Measurements from ENCODE around the gene SPDYE3. TPM values are rescaled to one million over a fixed set of nuclear protein-coding genes. Genes with fewer than 3 reads are reported as not detected.
"Not testable (repeated sequence)": the region's sequence is repeated elsewhere in the genome, so short reads cannot be mapped to it uniquely, and the experiment has no call there.

The SPDYE3 gene, protein sequence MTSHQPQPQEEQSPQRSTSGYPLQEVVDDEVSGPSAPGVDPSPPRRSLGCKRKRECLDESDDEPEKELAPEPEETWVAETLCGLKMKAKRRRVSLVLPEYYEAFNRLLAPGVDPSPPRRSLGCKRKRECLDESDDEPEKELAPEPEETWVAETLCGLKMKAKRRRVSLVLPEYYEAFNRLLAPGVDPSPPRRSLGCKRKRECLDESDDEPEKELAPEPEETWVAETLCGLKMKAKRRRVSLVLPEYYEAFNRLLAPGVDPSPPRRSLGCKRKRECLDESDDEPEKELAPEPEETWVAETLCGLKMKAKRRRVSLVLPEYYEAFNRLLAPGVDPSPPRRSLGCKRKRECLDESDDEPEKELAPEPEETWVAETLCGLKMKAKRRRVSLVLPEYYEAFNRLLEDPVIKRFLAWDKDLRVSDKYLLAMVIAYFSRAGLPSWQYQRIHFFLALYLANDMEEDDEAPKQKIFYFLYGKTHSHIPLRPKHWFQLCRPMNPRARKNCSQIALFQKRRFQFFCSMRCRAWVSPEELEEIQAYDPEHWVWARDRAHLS
- not detected in 2 replicates for total RNA-seq

DNA sequence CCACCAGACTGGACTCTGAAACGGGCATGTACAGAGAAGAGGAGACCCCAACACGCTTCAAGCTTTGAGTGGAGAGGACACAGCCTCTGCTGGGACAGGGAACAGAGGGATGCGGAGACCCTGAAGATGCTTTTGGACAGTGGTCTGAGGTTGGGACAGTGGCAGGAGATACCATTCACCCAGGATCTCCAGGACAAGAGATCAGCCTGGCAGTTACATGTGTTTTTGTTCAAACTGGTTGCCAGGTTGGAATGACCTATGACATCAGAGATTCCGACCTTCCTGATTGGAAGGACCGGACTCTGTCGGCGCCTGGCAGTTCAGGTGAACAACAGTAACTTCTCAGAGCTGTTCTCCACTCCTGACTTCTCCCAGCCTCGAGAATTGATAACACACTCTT is at the start of gene SPDYE3:
SPDYE3 (plus strand) TSS at position 301 of the 400 bp plus-strand sequence. CDS start 184 bp downstream, outside the sequence.
- H3K9me3 Mint-ChIP-seq; H3K27me3 Mint-ChIP-seq (ENCODE audit: low read depth); DNase-seq (ENCODE audit: low spot score); H3K27ac Mint-ChIP-seq; H3K36me3 Mint-ChIP-seq (ENCODE audit: low read depth); H3K4me1 Mint-ChIP-seq (ENCODE audit: low read depth); intact Hi-C loops (cut with micrococcal nuclease); H3K4me3 Mint-ChIP-seq (ENCODE audit: low read depth): not testable (repeated sequence)

DNA sequence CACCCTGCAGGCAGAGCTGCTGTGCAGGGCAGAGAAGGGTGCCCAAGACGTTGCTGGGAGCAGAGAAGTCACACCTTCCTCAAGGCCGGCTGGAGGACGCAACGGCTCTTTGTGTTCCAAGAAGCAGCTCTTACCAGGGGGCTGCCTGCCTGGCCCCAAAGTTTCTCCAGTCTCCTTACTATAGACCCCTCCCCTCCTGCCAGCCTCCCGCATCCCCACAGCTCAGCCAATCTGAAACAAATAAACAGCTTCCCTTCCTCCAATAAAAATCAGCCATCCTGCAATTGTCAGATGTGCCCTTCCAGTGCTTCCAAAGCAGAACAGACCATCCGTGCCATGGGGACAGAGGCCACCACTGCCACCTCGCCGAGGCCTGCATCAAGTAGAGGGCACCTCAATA is 47.5 kb upstream of the SPDYE3 start:
- H3K27ac Mint-ChIP-seq = not testable (repeated sequence)

DNA sequence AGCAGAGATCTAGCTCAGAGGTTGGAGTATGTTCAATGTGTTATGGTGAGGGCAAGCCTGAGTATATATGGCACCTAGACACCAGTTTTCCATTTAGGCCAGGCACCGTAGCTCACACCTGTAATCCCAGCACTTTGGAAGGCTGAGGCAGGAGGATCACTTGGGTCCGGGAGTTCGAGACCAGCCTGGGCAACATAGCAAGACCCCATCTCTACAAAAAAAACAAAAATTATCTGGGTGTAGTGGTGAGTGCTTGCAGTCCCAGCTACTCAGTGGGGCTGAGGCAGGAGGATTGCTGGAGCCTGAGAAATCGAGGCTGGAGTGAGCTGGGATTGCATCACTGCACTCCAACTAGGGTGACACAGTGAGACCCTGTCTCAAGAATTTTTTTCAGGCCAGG is 44.6 kb upstream of the SPDYE3 start:
- DNase-seq (ENCODE audit: low spot score); H3K4me3 Mint-ChIP-seq (ENCODE audit: low read depth); H3K27me3 Mint-ChIP-seq (ENCODE audit: low read depth); H3K36me3 Mint-ChIP-seq (ENCODE audit: low read depth); H3K9me3 Mint-ChIP-seq; H3K27ac Mint-ChIP-seq; intact Hi-C loops (cut with micrococcal nuclease); H3K4me1 Mint-ChIP-seq (ENCODE audit: low read depth): not testable (repeated sequence)

More for the DNA sequence above, 47.5 kb upstream of the SPDYE3 start:
- H3K27me3 Mint-ChIP-seq (ENCODE audit: low read depth); H3K4me3 Mint-ChIP-seq (ENCODE audit: low read depth); H3K9me3 Mint-ChIP-seq; intact Hi-C loops (cut with micrococcal nuclease); H3K4me1 Mint-ChIP-seq (ENCODE audit: low read depth); H3K36me3 Mint-ChIP-seq (ENCODE audit: low read depth); DNase-seq (ENCODE audit: low spot score): not testable (repeated sequence)

DNA sequence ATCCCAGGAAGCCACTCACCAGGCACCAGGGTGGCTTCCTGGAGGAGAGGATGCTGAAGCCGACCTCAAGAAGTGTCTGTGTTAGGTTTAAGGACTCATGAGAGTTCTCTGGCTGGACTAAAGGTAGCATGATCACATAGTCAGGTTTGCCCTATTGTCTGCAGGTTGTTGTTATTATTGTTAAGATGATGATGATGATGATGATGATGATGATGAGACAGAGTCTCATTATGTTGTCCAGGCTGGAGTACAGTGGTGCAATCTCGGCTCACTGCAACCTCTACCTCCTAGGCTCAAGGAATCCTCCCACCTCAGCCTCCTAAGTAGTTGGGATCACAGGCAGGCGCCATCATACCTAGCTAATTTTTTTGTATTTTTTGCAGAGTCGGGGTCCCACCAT is 43.3 kb upstream of the SPDYE3 start:
- H3K4me1 Mint-ChIP-seq (ENCODE audit: low read depth); intact Hi-C loops (cut with micrococcal nuclease); DNase-seq (ENCODE audit: low spot score); H3K4me3 Mint-ChIP-seq (ENCODE audit: low read depth); H3K27ac Mint-ChIP-seq; H3K27me3 Mint-ChIP-seq (ENCODE audit: low read depth); H3K36me3 Mint-ChIP-seq (ENCODE audit: low read depth); H3K9me3 Mint-ChIP-seq: not testable (repeated sequence)

DNA sequence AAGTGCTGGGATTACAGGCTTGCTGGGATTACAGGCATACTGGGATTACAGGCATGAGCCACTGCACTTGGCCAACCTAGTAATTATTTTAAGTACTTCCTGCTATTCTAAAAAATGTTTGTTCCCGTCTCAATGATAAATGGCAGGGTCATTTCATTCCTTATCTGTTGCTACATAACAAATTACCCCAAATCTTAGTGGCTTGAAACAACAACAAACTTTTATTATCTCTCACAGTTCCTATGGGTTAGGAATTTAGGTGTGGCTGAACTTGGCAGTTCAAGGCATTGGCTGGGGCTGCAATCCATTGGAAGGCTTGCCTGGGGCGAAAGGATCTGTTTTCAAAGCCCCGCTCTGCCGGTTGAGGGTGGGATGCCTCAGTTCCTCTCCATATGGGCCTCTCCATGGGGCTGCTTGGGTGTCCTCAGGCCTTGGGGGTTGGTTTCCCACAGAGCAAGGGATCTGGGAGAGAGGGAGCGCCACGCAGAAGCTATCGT is 42.8 kb upstream of the SPDYE3 start:
- H3K27me3 Mint-ChIP-seq (ENCODE audit: low read depth); H3K4me1 Mint-ChIP-seq (ENCODE audit: low read depth); H3K4me3 Mint-ChIP-seq (ENCODE audit: low read depth); DNase-seq (ENCODE audit: low spot score); H3K9me3 Mint-ChIP-seq; H3K36me3 Mint-ChIP-seq (ENCODE audit: low read depth); intact Hi-C loops (cut with micrococcal nuclease); H3K27ac Mint-ChIP-seq: not testable (repeated sequence)

DNA sequence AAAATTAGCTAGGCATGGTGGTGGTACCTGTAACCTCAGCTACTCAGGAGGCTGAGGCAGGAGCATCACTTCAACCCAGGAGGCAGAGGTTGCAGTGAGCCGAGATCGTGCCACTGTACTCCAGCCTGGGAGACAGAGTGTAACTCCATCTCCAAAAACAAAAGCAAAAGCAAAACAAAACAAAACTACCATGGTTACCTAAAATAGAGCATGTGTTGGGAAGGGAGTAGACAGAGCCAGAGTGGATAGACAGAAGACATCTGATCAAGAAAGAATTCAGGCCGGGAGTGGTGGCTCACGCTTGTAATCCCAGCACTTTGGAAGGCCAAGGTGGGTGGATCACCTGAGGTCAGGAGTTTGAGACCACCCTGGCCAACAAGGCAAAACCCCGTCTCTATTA is 41.7 kb upstream of the SPDYE3 start:
- H3K27ac Mint-ChIP-seq; intact Hi-C loops (cut with micrococcal nuclease); H3K36me3 Mint-ChIP-seq (ENCODE audit: low read depth); H3K4me1 Mint-ChIP-seq (ENCODE audit: low read depth); DNase-seq (ENCODE audit: low spot score); H3K27me3 Mint-ChIP-seq (ENCODE audit: low read depth); H3K9me3 Mint-ChIP-seq; H3K4me3 Mint-ChIP-seq (ENCODE audit: low read depth): not testable (repeated sequence)

DNA sequence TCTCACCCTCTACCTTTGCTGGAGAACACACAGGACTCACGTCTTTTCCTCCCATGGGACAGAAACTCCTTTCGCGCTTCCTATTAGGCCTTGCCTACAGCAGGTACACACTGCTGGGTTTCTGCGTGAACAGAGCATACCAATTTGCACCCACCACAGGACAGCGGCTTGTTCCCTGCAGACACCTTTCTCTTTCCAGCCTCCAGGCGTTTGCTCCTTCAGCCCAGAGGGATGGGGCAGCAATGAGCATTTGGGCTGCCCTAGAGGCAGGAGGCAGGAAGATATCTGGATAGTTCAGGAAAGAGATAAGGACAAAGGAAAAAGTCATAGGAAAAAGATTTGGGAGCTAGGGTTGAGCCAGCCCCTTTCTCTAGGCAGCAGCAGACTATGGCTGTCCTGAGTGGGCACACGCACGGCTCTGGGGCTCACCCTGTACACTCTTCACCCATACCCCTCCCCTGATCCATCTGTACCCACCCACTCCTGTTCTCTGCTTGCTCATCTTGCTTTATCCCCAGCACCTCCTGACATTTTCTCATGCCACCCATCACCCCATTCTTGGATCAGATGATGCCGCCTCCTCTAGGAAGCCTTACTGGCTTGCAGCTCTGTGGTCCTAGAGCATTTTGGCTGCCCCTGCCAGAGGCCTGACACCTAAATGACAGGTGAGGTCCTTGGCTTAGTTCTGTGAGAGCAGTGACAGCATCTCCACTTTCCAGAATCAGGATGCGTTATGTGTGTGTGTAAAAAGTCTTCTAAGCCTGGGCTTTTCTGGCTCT is 40.7 kb upstream of the SPDYE3 start:
- intact Hi-C loops (cut with micrococcal nuclease) = no loop called here
- DNase-seq (ENCODE audit: low spot score) = no peak
- Mint-ChIP-seq H3K4me1 (ENCODE audit: low read depth) (peaks cover 8% of the 10 kb centered on the region), H3K27me3 (ENCODE audit: low read depth) (no peaks in the 10 kb centered on the region), H3K27ac (no peak overlapping the region), H3K4me3 (ENCODE audit: low read depth) (no peak overlapping the region), H3K9me3 (no peaks in the 10 kb centered on the region), H3K36me3 (ENCODE audit: low read depth) (no peaks in the 10 kb centered on the region)

DNA sequence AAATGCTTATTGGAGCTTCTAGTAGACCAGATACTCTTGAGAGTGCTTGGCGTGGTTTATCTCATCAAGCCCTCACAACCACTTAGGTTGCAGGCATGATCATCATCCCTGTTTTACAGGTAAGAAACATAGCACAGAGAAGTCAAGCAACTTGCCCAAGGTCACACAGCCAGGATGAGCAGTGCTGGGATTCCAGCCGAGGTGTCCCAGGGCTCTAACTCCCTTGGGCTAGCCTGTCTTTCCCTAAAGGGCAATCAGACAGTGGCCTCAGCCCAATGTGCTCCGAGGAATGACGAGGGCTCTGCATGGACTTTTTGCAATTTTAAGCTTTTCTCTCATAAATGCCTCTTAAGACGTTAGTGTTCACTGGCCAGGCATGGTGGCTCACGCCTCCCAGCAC is 39.9 kb upstream of the SPDYE3 start:
- H3K27me3 Mint-ChIP-seq (ENCODE audit: low read depth) = no peaks in the 10 kb centered on the region
- no peak overlapping the region for H3K4me3 Mint-ChIP-seq (ENCODE audit: low read depth)

DNA sequence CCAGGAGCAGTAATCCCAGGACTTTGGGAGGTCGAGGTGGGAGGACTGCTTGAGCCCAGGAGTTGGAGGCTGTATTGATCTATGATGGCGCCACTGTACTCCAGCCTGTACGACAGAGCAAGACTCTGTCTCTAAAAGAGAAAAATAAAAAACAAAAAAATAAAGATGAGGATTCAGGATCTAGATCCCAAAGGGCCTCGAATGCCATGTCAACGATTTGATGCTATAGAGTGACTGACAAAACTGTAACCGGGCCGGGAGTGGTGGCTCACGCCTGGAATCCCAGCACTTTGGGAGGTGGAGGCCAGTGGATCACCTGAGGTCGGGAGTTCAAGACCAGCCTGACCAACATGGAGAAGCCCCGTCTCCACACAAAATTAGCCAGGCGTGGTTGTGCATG is 38.6 kb upstream of the SPDYE3 start:
- H3K27ac Mint-ChIP-seq; H3K4me3 Mint-ChIP-seq (ENCODE audit: low read depth); H3K36me3 Mint-ChIP-seq (ENCODE audit: low read depth); H3K9me3 Mint-ChIP-seq; intact Hi-C loops (cut with micrococcal nuclease); H3K27me3 Mint-ChIP-seq (ENCODE audit: low read depth); H3K4me1 Mint-ChIP-seq (ENCODE audit: low read depth); DNase-seq (ENCODE audit: low spot score): not testable (repeated sequence)

More for the DNA sequence above, 39.9 kb upstream of the SPDYE3 start:
- no peaks in the 10 kb centered on the region for H3K9me3 Mint-ChIP-seq
- intact Hi-C loops (cut with micrococcal nuclease) = no loop called here
- peaks cover 9% of the 10 kb centered on the region for H3K4me1 Mint-ChIP-seq (ENCODE audit: low read depth)
- no peaks in the 10 kb centered on the region for H3K36me3 Mint-ChIP-seq (ENCODE audit: low read depth)
- H3K27ac Mint-ChIP-seq = no peak overlapping the region
- DNase-seq (ENCODE audit: low spot score) = no peak

DNA sequence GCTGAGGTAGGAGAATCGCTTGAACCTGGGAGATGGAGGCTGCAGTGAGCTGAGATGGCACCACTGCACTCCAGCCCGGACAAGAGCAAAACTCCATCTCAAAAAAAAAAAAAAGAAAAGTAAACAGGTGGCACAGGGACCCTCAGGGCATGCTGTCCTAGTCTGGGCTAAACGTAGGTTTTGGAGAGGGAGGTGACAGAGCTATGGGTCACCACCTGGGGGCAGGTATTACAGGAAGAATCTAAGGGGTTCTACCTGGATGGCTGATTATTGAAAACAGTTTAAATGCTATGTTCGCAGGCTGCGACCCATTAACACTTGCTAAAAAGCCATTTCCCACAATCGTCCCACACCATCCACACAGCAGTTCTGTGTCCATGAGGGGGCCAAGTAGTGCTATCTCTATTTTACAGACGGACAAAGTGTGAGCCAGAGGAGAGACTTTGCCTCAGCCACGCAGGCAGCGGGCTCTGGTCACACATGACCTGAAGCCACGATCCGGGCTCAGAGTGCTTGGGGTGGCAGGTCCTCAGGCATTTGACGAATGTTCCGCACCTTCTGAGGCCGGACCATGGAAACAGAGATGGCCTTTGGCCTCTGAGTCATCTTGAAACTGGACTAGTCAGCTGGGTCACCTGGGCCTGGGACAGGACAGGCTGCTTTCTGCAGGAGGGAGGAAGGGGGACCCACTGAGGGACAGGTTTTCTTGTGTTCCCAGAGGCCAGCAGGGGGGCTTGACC is 38.0 kb upstream of the SPDYE3 start:
- H3K4me3 Mint-ChIP-seq (ENCODE audit: low read depth); DNase-seq (ENCODE audit: low spot score); H3K27me3 Mint-ChIP-seq (ENCODE audit: low read depth); intact Hi-C loops (cut with micrococcal nuclease); H3K4me1 Mint-ChIP-seq (ENCODE audit: low read depth); H3K36me3 Mint-ChIP-seq (ENCODE audit: low read depth); H3K9me3 Mint-ChIP-seq; H3K27ac Mint-ChIP-seq: not testable (repeated sequence)

DNA sequence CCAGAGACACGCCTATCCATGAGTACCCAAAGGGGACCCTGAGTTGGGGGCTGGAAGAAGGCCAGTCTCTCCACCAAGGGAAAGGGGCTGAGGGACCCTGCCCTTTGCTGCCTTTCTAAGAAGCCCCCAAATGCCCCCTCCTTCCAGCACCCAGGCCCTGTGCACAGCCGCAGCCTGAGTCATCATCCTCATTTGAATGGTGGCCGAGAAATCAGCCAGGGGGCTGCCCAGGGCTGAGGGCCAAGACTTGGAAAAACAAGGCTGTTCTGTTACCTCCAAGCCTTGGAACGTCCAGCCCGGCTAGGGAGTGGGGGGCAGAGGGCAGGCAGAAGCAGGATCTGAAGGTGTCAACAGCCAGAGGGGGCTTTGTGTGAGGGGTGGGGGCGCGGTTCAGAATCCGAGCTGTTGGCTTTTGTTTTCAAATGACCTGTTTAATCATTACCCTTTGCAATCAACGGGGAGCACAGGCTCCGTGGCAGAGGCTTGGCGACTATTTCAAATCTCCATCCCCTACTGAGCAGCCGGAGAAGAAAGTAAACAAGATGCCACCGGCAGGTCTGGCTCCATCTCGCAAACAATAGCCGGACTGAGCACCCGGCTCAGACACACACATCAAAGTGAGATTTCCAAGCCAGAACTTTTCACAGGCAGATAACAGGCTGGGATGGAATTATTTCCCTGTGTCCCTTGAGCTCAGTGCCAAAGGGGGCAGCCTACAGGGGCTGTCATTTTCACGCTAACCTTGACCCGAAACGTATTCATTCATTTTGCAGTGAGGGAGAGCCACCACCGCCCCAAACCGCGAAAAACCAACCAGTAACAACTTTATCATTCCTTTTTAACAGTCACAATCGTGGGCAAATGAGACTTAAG is 37.2 kb upstream of the SPDYE3 start:
- intact Hi-C loops (cut with micrococcal nuclease); H3K27me3 Mint-ChIP-seq (ENCODE audit: low read depth); DNase-seq (ENCODE audit: low spot score); H3K27ac Mint-ChIP-seq; H3K36me3 Mint-ChIP-seq (ENCODE audit: low read depth); H3K9me3 Mint-ChIP-seq: not testable (repeated sequence)
- Mint-ChIP-seq H3K4me1 (ENCODE audit: low read depth) (peaks cover 13% of the 10 kb centered on the region), H3K4me3 (ENCODE audit: low read depth) (peak overlapping the region; percentile 80)
